Mammary epithelial cell (primary cell): Measurements from ENCODE around the gene KRT85.

Experiments used
- CTCF ChIP-seq, 2 donors: IDR thresholded peaks in 1 of 2; conservative IDR thresholded peaks in 1 of 2; 2 replicates each; pipeline ENCODE4 v1.5.1; 2011 to 2012; ENCODE audit warnings: inconsistent platforms in 2 of 2, low read length in 2 of 2, mild to moderate bottlenecking in 2 of 2, control low read depth in 1 of 2, low read depth in 1 of 2; ENCODE audit not compliant: insufficient read depth in 1 of 2; ENCODE audit errors: extremely low read depth in 1 of 2
- EZH2 ChIP-seq: IDR thresholded peaks from 2 replicates; pipeline ENCODE4 v1.6.1; 2012; ENCODE audit warnings: low read length, inconsistent platforms, borderline replicate concordance

GRCh38 chr12:52347016-52347415 is 20.3 kb downstream of the KRT85 start:
- TF ChIP-seq CTCF (conservative IDR thresholded peaks at IDR 0.05 in 1 of 2, IDR thresholded peaks at IDR 0.05 in 1 of 2; ENCODE audit: extremely low read depth in 1 of 2, insufficient read depth in 1 of 2, low read depth in 1 of 2, low read length in 2 of 2) = no peak
- TF ChIP-seq EZH2 = no peak
